Cardiac muscle cell (in vitro differentiated cells and primary cell): ENCODE data around the gene LINC01488. TPM values are rescaled to one million over a fixed set of nuclear protein-coding genes. Genes with fewer than 3 reads are reported as not detected.

ENCODE experiments used
- DNase-seq, 2 donors: peaks; one replicate each; pipeline versions ENCODE4 v3.0.0 to v3.0.0-alpha.2; 2010 to 2017; ENCODE audit warnings: low read depth in 1 of 2, low spot score in 1 of 2
- H3K27ac ChIP-seq: fragments of 200-600 bp; sonication (generic); 2 replicates; pipeline ENCODE4 v1.5.1; 2016
- H3K27me3 ChIP-seq: fragments of 200-600 bp; sonication (generic); 2 replicates; pipeline ENCODE4 v1.6.0; 2016; ENCODE audit warnings: control low read depth
- H3K36me3 ChIP-seq: fragments of 200-600 bp; sonication (generic); 2 replicates; pipeline ENCODE4 v1.5.1; 2016; ENCODE audit warnings: control low read depth
- H3K4me1 ChIP-seq: fragments of 200-600 bp; sonication (generic); 2 replicates; pipeline ENCODE4 v1.8.1; 2017; ENCODE audit warnings: low read depth, mild to moderate bottlenecking, mixed run types
- H3K4me3 ChIP-seq: fragments of 200-600 bp; sonication (generic); 2 replicates; pipeline ENCODE4 v1.5.1; 2016; ENCODE audit warnings: mild to moderate bottlenecking
- H3K9me3 ChIP-seq: fragments of 200-600 bp; sonication (generic); 2 replicates; pipeline ENCODE4 v1.5.1; 2017; ENCODE audit warnings: low read depth, mild to moderate bottlenecking, control low read depth
- CTCF ChIP-seq: IDR thresholded peaks from 2 replicates; pipeline ENCODE4 v1.5.1; 2012; ENCODE audit warnings: low read depth, mild to moderate bottlenecking, low read length
- polyA plus RNA-seq: library from polyadenylated mRNA; unstranded; fragments of >200 nt; fragmentation: Nextera tagmentation; extraction: Ambion mirVana; gene quantifications from 2 replicates; pipeline ENCODE4 v1.2.1, GENCODE V29; 2016
- total RNA-seq: library from RNA; depleted of rRNA; stranded (reverse); fragments of >200 nt; gene quantifications from 2 replicates; pipeline ENCODE4 v1.2.3, GENCODE V29; 2016

Gene LINC01488
- total and polyA plus RNA-seq, 2 experiments from 2014 or later, result 1.1 to 1.6 TPM

- no peak for TF ChIP-seq CTCF
- H3K9me3 ChIP-seq, result no peaks in the 10 kb centered on the region
- no peaks in the 10 kb centered on the region for H3K4me1 ChIP-seq
Observed at GRCh38 chr11:69467646-69468045, 13.8 kb upstream of the LINC01488 start.

GRCh38 chr11:69468221-69468620 lies 13.2 kb upstream of the LINC01488 start:
- no peaks in the 10 kb centered on the region for H3K27me3 ChIP-seq
- no peak for DNase-seq
- no peak overlapping the region for H3K4me3 ChIP-seq
- no peaks in the 10 kb centered on the region for H3K9me3 ChIP-seq
- H3K27ac ChIP-seq, result no peak overlapping the region
- TF ChIP-seq CTCF, result no peak
- H3K36me3 ChIP-seq, result no peaks in the 10 kb centered on the region
- H3K4me1 ChIP-seq, result no peaks in the 10 kb centered on the region

More at GRCh38 chr11:69467646-69468045, 13.8 kb upstream of the LINC01488 start:
- H3K36me3 ChIP-seq, result no peaks in the 10 kb centered on the region
- H3K27me3 ChIP-seq, result no peaks in the 10 kb centered on the region
- DNase-seq, result no peak
- no peak overlapping the region for H3K4me3 ChIP-seq
- H3K27ac ChIP-seq, result no peak overlapping the region

- no peak overlapping the region for H3K4me3 ChIP-seq
- H3K36me3 ChIP-seq, result no peaks in the 10 kb centered on the region
- H3K4me1 ChIP-seq, result no peaks in the 10 kb centered on the region
- H3K27me3 ChIP-seq, result no peaks in the 10 kb centered on the region
- no peak for TF ChIP-seq CTCF
- no peak overlapping the region for H3K27ac ChIP-seq
- no peak for DNase-seq
- no peaks in the 10 kb centered on the region for H3K9me3 ChIP-seq
Observed at GRCh38 chr11:69468911-69469885, 12.3 kb upstream of the LINC01488 start.

GRCh38 chr11:69470301-69470700 lies 11.2 kb upstream of the LINC01488 start:
- no peaks in the 10 kb centered on the region for H3K9me3 ChIP-seq
- no peak for DNase-seq

More at GRCh38 chr11:69470301-69470700, 11.2 kb upstream of the LINC01488 start:
- H3K36me3 ChIP-seq, result no peaks in the 10 kb centered on the region
- no peak overlapping the region for H3K27ac ChIP-seq
- no peak overlapping the region for H3K4me3 ChIP-seq
- no peak for TF ChIP-seq CTCF
- H3K4me1 ChIP-seq, result no peaks in the 10 kb centered on the region
- H3K27me3 ChIP-seq, result no peaks in the 10 kb centered on the region
